NCI-H2081 treated with DMSO at 0.1 percent for 48 hours (cell line): ENCODE measurements around the gene PLEK2.
"Not testable (repeated sequence)": the region's sequence is repeated elsewhere in the genome, so short reads cannot be mapped to it uniquely, and the experiment has no call there.

Source experiments
- DNase-seq: peaks from one replicate; lab custom pipeline; 2025; lab: John Stamatoyannopoulos, UW

PLEK2 gene

DNA sequence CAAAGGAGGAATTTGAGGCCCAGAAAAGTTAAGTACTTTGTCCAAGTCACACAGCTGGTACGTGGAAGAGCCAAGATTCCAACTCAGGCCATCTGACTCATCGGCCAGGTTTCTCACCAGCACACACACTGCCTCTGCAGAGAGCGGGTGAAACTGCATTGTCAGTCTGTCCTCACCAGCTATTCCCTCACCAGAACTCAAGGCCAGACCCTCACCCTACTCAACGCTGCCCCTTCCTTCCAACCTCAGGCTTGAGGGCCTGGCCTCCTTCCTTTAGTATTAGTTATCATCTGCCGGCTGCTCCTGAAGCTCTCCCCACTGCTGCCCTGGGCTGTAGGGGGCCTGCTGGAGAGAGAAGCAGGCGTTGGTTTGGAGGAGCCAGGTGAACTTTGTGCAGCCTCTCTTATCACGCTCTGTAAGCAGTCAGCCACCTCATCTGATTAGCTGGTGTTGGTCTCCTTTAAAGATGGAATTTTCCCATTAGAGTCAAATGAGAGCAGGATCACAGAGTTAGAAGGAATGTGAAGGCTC, 16.6 kb upstream of the PLEK2 start:
- DNase-seq: no peak

DNA sequence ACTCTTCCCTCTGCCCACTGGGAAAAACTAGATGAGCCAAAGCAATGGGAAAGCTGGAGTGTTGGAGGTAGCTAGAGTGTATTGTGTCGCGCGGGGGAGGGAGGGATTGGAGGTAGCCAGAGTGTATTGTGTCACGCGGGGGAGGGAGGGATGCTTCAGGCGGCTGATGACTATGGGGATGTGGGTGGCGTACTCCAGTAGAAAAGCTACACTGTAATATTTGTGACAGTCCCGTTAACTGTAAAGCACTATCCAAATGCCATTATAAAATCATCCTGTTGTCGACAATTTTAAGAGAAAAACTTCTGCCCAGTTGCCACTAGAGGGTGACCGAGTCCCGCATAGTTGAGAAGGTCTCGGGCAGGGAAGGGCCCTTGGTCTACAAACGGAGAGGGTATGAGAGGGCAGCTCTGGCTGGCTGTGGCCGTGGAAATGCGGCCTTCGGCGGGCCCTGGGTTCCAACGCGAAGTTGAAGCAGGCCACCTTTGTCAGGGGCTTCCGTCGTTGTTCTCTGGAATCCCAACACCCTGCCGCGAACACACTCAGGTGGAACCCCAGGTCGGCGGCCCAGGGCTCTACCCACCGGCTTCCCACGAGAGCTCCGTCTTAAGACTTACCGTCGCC, 15.1 kb upstream of the PLEK2 start:
- DNase-seq: peak; percentile 3

DNA sequence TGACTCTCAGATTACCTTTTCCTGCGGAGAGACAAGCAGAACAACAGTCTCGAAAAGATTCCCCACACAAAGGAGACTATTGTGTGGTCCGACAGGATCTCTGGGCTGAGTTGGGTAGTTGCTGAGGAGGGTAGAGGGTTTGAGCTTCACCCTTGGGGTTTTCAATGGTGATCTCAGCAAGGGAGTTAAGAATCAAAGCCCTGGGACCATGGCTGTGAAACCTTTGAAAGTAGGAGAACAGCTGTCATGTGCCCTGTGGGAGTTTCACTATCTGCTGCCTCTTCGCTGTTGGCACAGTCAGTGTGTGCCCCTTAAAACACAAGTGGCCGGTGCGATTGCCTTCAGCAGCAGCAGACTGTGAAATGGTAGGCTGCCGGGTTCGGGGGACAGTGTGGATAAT, 14.2 kb upstream of the PLEK2 start:
- DNase-seq: no peak

DNA sequence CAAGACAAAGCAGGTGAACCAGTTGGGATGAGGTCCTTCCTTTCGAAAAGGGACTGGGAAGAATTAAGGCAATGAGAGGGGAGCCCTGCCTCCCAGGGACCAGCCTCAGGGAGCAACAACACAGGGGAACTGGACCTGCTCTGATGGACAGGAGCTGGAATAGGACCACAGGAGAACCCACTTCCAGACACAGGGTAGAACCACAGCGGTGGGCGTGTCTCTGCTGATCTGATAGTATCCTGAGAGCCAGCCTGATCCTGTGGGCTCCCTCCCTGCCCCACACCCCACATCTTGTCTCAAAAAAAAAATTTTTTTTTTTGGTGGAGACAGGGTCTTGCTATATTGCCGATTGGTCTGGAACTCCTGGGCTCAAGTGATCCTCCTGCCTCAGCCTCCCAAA, 13.6 kb upstream of the PLEK2 start:
- no peak for DNase-seq

DNA sequence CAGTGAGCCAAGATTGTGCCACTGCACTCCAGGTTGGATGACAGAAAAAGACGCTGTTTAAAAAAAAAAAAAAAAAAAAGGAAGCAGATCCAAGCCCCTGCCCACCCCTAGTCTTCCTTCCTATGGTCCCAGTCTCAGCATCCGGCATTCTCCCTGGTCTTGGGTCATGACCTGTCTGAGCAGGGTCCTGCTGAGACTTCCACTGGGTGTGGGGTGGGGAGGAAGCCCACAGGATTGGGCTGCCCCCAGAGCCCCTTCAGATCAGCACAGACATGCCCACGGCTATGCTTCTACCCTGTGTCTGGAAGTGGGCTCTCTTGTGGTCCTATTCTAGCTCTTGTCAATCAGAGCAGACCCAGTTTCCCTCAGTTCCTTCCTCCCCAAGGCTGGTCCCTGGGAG, 12.6 kb upstream of the PLEK2 start:
- DNase-seq: no peak

DNA sequence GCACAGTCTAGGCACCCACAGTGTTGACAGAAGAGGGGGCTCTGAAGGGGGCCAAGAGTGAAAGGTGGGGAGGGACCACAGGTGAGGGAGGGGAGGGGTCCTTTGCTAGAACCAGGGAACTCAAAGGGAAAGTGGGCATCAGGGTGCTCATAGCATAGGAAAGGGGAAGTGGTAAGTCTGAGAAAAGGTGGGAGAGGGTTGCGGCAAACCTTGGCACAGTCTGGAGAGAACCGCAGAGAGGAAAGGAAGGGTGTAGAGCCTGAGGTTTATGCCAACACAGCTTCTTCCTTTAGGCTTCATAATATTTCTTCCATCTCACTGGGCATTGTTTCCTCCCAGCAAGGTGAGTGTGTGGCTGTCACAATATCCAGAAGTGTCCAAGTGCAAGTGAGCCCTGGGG, 11.5 kb upstream of the PLEK2 start:
- no peak for DNase-seq

DNA sequence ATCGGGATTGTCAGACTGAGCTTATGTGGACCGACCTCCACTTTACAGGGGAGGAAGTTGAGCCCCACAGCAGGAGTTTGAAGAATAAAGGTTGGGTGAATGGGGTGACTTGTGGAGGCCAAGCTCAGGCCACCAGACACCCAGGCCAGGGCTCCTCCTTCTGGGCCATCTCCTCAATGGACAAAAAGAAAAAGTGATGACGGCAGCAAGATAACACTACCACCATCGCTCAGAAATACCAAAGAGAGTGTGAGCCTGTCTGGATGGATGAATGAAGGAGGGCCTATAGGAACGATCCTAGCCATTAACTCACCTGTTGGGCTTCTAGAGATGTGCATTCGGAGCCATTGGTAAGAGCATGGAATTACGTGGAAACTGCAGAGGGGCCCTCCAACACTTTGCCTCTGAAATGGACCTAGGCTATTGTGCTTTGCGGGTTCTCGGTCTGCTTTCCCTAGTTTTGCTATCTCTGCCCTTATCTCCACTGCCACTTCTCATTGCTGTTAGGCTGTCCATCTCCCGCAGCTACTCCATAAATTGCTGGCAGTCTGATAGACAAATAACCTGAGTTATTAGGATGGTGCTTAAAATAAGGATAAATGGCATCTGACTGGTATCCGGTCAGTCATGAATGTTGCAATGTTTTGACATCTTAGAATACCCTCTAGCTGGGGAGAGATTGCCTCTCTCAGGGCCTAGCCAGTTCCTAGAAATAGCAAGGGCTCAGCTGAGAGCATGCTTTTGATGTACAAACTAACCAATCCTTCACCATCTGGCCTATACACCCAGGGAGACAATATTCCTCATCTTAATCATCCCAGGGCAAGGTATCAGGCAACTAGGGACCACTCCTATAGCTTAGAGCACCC, 9.6 kb upstream of the PLEK2 start:
- DNase-seq: no peak

DNA sequence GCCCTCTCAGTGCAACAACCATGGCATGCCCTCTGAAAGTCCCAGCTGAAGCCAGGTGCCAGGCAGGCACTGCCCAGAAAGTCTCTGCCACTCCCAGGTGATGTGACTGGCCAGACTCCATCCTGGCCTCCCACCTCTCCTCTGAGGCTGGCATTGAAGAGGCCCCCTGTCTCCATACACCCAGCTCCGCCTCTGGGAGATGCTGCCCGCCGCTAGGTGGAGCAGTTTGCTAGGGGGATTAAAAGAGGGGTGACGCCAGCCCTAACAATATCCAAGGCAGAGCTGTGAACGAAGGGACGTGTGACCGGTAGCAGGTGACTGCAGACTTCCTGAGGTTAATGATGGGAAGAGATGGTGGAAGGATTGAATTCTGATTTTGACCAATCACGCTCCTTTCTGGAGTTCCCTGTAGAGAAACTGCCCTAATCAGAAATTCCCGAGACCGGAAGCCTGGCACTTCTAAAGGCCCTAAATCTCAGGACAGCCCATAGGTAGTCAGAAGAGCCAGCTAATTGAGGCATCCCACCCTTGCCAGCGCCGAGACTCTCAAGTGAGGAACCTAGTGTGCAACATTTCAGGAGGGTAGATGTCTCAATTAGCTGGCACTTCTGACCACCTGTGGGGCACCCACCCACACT, 8.3 kb upstream of the PLEK2 start:
- DNase-seq: no peak

DNA sequence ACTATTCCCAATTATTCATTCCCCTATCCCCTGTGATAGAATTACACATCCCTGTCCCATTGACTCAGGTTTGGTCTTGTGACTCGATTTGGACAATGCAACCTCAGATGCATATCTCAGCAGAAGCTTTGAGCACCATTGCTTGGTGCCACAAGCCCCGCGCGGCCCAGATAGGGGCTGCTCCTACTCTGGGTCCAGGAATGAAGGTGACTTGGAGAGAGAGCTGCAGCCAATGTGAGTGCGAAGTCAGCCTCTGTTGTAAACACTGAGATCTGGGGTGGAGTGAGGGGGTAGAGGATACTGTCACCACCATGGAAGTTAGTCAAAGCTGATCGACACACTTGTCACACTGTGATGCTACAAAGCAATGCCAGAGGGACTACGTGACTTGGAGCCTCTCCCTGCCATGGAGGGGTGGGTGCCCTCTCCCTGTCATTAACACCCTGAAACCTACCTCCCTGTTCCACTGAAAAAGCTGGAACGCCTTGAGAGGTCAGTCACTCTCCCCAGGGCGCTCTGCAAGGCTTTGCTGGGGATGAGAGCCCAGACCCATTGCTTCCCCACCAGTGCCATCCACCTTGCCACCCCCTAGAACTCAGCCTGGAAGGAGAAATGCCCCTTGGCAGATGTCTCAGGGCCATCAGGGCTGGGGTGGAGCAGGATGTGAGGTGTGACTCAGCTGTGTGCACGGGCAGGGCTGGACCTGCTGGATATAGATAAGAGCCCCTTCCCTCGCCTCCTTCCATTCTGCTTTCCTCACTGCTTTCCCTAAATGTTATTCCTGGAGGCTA, 6.6 kb upstream of the PLEK2 start:
- no peak for DNase-seq

DNA sequence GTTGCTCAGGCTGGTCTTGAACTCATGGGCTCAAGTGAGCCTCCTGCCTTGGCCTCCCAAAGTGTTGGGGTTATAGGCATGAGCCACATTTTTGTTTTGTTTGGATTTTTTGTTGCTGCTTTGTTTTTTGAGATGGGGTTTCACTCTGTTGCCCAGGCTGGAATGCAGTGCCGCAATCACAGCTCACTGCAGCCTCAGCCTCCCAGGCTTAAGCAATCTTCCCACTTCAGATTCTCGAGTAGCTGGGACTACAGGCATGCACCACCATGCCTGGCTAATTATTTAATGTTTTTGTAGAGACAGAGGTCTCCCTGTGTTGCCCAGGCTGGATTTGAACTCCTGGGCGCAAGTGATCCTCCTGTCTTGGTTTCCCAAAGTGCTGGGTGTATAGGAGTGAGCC, 5.7 kb upstream of the PLEK2 start:
- no peak for DNase-seq

DNA sequence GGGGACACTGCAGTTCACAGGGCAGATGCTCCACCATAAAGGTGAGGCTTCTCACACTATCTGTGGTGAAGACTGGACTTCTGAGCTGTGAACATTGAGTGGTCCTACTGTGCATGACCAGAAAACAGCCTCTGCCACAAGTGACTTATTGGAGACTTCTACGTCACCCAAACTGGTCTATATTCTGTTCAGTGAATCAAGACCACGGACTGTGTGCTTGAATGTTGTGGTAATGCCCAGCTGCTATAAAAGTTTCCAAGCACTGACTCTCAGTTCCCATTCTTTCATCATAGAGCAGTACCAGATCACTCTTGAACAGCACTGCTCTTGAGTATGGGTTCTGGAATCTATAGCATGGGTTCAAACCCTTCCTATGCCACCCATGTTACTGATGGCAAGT, 4.8 kb upstream of the PLEK2 start:
- DNase-seq: no peak

DNA sequence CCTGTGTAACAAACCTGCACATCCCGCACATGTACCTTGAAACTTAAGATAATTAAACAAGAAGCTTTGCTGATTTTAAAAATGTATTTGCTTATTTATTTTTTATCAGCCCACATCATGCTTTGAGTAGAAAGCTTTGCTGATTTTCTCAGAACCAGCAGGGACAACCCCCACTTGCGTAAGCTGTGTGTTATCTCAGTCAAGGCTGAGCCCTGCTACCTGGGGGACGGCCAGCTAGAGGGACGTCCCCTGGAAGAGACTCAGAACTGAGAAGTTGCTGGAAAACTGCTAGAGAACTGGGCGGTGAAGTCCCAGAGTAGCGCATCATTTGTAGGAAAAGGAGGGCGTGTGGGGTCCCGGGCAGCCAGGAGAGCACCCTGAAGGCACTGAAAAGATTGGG, 4.1 kb upstream of the PLEK2 start:
- DNase-seq: no peak

DNA sequence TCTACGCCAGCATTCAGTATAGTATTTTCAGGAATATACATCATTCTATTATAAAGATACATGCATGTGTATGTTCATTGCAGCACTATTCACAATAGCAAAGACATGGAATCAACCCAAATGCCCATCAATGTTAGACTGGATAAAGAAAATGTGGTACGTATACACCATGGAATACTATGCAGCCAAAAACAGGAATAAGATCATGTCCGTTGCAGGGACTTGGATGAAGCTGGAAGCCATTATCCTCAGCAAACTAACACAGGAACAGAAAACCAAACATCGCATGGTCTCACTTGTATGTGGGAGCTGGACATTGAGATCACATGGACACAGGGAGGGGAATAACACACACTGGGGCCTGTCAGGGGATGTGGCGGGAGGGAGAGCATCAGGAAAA, 3.6 kb upstream of the PLEK2 start:
- DNase-seq: not testable (repeated sequence)

DNA sequence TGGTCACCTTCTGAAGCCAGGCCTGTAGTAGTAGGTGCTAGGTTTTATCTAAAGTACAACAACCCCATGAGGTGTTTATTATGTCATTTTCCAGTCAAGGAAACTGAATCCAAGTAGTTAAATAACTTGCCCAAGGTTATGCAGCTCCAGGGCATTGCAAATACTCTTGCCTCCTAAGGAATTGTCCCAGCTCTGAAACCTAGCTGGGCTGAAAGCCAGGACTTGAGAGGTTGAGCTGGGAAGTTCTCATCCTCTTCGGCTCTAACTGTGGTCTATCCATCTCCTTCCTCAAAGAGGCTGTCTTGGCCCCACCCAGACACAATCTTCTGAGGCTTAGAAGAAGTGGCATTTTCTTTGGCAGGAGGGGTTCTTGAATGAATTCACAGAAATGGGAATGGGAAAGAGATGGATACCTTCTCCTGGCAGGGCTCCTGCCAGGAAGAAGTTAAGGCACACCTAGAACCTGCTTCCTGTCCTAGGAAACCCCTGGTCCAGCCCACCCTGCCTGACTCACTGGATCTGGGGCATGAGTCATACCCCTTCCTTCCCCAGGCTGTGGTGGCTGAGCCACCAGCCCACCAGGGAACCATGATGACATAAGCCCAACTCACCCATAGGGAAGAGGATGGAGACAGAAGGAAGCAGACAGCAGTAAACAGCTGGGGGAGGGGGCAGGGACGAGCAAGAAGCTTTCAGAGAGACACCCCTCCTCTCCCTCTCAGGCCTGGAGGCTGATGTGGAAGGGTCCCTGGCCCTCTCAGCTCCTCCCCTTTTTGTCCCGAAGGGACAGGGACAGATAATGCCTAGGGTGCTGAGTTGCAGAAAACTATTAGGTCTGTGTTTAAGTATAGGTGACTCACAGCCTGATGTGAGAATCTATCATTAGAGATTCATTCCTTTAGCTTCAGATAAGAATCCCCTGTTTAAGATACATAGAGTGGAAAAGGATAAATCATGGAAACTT, 2.1 kb upstream of the PLEK2 start:
- DNase-seq: no peak

DNA sequence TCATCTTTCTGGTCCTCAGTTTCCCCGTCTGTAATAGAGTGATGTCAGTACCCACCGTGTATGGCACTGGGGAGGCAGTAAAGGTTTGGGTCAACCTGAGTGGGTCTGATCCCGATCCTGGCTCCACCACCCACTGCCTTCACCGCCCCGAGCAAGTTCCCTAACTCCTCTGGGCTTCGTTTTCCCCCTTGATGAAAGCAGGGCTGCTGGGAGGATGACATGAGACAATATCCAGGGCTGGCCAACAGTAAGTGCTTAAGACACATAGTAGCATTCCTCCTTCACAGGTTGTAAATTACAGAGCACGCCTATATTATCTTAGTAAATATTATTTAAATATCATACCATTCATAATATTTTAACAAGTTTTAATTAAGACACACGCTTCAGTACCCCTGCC, 595 bp downstream of the PLEK2 start:
- no peak for DNase-seq

DNA sequence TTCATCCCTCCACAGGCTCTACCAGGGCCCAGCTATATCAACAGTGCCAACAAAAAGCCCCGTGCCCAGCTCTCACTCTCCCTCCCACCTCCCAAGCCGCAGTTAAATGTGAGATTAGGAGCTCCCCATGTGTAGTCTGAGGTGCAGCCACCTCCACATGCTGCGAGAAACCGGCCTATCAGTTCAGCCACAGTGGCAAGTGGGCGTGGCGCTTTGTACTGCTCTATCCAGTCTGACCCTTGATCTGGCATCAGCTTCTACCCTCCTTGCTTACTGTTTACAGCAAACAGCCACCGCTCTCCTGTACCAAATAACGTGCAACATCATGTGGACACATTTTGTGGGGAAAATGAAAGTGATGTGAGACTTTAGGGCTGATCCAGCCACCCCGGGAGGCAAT, 1.7 kb downstream of the PLEK2 start:
- DNase-seq: no peak

DNA sequence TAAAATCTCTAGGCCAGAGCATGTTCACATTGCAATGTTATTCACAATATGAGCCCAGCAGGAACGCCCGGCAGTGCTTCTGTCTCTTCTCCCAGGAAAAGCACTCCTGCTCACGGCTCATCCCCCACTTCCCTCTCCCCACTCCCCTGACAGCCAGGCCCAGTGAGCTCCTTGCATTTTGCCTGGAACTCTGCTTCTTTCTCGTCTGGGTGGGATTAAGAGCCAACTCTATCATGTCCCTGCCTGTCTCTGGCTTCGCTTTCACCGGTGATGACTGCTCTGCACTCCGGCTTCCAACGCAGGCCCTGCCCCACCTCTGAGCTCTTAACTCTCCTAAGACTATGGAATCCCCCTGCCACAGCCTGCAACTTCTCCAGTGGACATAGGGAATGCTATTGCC, 2.5 kb downstream of the PLEK2 start:
- DNase-seq: no peak

DNA sequence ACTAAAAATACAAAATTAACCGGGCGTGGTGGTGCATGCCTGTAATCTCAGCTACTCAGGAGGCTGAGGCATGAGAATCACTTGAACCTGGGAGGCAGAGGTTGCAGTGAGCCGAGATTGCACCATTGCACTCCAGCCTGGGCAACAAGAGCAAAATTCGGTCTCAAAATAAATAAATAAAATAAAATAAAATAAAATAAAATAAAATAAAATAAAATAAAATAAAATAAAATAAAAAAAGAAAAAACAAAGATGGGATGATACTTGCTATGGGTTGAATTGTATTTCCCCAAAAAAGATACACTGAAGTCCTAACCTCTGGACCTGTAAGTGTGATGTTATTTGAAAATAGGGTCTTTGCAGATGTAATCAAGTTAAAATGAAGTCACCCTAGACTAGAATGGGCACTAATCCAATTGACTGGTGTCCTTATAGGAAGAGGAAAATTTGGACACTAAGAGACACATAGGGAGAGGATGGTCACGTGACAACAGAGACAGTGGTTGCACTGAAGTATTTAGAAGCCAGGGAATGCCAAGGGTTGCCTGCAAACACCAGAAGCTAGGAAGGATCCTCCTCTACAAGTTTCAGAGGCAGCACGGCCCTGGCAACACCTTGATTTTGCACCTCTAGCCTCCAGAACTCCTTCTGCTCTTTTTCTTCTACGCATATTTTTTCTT, 3.7 kb downstream of the PLEK2 start:
- DNase-seq: not testable (repeated sequence)

DNA sequence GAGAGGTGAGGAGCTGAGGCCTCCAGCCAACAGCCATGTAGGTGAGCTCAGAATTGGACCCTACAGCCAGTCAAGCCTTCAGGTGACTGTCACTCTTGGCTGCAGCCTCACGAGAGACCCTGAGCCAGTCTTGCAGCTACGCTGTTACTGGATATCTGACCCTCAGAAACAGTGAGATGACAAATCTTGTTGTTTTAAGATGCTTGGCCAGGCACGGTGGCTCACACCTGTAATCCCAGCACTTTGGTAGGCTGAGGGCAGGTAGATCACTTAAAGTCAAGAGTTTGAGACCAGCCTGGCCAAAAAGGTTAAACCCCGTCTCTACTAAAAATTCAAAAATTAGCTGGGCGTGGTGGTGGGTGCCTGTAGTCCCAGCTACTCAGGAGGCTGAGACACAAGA, 6.2 kb downstream of the PLEK2 start:
- no peak for DNase-seq

DNA sequence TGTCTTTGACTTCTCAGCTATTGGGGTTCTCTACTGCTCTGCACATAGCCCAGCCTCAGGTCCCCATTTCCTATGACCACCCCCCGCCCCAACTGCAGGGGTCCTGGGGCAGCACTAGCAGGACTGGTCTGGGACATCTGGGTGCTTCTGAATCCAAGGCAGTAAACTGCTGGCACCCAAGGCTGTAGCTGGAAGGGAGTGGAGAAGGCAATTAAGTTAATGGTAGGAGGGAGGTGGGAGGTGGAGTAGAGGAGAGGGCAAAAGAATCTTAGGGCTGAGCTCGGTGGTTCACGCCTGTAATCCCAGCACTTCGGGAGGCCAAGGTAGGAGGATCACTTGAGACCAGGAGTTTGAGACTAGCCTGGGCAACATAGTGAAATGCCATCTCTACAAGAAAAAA, 11.5 kb downstream of the PLEK2 start:
- no peak for DNase-seq

DNA sequence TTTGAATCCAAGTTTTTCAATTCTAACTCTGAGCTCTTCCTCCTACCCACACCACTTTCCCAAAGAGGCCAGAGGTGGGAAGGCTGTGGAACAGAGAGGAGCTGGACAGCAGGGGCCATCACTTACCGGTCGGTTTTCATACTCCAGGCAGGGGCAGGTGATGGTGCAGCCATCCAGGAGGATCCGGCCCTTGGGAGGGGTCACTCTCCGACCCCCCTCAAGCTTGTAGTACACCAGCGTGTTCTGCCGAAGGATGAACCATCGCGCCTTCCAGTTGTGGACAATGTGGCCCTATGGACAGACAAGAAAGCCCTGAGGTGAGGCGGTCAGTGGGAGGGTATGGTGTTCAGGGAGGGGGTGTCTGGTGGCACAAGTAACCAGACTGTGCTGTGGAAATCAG, 14.4 kb downstream of the PLEK2 start:
- DNase-seq: no peak
